ENCODE results near the gene MYRF.

The MYRF gene

DNA sequence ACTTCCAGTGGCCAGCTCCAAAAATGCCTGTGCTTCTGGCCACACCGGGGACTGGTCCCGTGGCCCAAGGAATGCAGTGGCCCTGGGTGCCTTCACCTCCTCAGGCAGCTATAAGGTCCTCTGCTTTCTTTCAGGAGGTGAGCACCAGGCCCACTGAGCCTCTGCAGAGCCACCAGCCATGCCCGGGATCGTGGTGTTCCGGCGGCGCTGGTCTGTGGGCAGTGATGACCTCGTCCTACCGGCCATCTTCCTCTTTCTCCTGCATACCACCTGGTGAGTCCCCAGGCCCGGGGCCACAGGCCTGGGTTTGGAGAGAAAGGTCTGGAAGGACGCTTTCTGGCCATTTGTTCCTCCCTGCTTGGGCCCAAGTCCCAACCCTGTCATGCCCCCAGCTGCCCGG is 32.5 kb upstream of the MYRF start:
- no peak for DNase-seq

GRCh38 chr11:61720597-61720996 is 31.8 kb upstream of the MYRF start:
- no peak for DNase-seq

GRCh38 chr11:61724437-61724836 is 28.0 kb upstream of the MYRF start:
- no peak for DNase-seq

DNA sequence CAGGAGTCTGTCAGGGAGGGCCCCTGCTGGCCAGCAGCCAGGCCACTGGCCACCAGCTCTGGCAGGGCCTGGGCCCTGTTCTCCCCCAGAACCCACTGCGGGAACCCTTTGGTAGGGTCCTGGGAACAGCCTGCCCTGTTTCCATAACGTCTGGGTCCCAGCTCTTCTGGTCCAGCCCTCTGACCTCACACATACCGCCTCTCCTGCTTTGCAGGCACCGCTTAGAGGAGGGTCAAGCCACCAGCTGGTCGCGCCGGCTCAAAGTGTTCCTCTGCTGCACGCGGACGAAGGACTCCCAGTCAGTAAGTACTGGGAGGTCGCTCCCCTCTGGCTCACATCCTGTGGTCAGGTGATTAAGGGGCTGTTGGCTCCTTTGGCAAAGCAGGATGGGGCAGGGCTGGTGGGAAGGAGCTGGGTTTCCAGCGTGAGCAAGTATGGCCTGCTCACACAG is 26.6 kb upstream of the MYRF start:
- no peak for DNase-seq

- DNase-seq: no peak
Measured at GRCh38 chr11:61726775-61727174, 25.7 kb upstream of the MYRF start.

GRCh38 chr11:61727401-61727811 is 25.0 kb upstream of the MYRF start:
- no peak for DNase-seq

DNA sequence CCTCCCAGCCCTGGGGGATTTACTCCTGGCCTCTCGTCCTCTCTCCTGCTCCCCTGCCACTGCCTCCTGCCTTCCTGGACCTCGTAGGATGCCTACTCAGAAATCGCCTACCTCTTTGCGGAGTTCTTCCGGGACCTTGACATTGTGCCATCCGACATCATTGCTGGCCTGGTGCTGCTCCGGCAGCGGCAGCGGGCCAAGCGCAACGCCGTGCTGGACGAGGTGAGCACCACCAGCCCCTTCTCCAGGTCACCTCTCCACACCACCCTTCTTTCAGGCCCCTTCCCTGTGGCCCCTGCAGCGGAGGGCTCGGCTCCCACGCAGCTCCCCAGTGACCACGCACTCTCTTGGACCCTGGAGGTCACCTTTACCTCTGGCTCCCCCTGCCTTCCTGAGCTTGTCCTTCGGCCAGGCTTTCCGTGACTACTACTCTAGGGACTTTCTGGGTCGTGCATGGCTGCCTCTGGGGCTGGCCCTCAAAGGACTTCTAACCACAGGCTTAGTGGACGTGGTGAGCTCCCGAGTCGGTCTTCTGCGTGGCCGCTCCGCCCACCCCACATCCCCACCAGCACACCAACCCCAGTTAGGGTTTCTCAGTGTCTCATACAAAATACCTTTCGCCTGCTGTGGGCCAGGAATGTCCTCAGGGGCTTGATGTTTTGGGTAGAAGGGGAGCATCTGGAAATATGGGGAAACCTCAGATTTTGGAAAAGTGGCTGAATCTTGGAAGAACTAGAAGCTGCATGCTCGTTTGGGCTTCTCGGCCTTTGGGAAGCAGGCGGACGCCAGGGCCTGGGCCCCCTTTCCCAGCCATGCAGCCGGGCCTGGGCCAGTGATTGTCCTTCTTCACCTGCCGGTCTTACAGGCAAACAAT is 24.1 kb upstream of the MYRF start:
- no peak for DNase-seq

- no peak for DNase-seq
Measured at GRCh38 chr11:61728940-61729219, 23.6 kb upstream of the MYRF start.

DNA sequence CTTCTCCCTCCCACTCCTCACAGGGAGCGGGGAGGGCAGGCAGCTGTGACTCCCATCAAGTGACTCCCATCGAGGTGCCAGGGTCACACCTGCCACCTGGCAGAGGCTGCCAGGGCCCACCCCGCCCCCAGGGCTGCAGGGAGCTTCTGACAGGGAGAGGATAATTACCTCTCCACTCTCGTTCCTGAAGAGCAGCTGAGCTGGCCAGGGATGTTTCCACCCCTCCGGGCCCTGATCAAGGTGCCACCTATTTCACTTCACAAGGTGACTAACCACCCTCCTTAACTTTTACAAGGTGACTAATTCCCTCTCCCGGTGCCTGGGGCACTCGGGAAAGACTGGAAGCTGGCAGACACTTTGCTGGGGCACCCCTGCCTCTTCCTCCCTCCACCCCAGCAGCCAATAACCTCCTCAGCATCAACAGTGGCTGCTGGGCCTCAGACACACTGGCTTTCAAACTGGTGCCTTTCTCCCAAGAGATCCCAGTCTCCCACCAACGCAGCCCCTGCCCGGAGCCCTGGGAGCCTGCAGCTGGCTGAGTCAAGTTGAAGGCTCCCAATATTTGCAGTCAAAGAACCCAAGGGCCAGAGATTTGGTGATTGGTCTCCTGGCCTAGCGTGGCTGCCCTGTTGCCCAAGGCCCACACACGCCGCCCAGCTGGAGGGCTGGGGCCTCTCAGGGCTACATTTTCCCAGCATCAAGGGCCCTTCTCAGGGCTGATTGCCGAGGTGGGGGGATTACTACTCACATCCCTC is 22.0 kb upstream of the MYRF start:
- DNase-seq: no peak

GRCh38 chr11:61731211-61731951 is 21.1 kb upstream of the MYRF start:
- DNase-seq: no peak

DNA sequence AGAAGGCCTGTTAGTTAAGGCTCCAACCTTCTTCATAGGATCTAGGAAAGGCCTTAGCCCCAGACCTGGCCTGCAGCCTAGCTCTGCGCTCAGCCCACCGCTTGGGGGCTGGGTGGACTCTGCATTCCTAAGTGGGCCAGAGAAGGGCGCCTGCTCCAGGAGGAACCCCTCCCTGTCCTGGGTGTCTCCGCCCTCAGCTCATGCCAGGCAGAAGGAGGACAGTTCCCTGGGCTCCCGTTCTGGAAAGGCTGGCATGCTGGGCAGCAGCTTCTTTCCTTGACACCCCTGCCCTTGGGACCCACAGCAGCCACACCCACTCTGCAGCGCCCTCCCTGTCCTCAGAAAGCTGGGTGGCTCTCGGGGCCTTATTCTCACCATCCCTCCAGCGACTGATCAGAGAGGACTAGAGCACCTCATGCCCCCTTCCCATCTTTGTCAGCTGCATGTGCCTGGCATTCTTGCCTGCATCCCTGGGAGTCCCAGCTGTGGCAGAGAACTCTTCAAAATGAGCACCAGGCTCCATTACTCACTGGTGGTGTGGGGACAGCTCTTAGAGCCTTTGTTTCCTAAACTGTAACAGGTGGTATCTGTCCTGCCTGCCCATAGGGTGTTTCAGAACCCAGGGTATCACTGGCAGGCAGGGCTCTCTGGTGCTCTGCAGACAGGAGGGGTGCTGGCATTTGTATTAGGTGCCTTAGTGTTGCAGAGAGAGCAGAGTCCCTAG is 20.3 kb upstream of the MYRF start:
- DNase-seq: no peak

GRCh38 chr11:61732705-61733104 is 19.7 kb upstream of the MYRF start:
- no peak for DNase-seq

GRCh38 chr11:61733120-61733978 is 19.1 kb upstream of the MYRF start:
- peak; percentile 79 to 89 for DNase-seq

DNA sequence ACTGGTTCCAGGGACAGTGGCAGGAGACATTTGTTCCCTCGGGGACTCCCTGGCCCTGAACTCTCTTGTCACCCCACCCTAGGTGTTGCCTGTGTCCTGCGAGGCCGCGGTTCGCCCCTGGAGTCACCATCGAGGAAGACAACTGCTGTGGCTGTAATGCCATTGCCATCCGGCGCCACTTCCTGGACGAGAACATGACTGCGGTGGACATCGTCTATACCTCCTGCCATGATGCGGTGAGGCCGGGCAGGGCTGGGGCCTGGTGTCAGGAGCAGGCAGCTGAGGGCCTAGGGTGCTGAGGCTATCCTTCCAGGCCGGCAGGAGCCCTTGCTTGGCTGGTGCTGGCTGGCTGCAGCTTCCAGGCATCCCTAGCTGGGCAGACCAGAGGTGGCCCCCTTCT is 17.7 kb upstream of the MYRF start:
- no peak for DNase-seq

- no peak for DNase-seq
Measured at GRCh38 chr11:61735391-61735790, 17.0 kb upstream of the MYRF start.

- DNase-seq: no peak
Measured at GRCh38 chr11:61736310-61736709, 16.1 kb upstream of the MYRF start.

DNA sequence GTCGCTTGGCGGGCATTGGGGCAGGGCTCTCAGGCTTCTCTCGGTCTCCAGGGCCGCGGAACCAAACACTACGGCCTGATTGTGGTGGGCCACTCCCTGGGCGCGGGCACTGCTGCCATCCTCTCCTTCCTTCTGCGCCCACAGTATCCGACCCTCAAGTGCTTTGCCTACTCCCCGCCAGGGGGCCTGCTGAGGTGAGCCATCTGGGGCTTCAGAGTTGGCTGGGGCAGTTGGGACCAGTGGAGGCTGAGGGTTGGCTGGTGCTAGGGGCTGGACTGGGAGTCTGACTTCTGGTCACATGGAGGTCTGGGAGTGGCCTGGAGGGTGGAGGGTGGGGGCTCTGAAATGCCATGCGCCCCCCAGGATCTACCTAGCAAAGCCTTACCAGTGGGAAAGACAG is 15.3 kb upstream of the MYRF start:
- DNase-seq: peak in 1 of 2 experiments; percentile 35

- DNase-seq: no peak
Measured at GRCh38 chr11:61737636-61738386, 14.6 kb upstream of the MYRF start.

DNA sequence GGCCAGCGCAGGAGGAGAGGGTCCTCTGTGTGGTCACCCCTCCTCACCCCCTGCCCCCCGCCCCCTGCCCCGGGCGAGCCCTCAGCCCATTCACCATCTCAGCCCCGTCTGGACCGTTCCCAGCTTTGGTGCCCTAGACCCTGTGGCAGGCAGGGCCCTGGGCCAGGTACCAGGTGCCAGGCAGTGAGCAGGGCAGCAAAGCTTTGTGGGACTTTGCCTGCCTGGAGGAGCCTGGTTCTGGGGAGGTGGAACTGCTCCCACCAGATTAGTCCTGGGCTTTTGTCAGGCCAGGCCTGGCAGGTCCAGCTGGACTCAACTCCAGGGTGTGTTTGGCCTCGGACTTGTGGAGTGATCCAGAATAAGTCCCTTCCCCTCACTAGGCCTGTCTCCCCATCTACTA is 13.7 kb upstream of the MYRF start:
- no peak for DNase-seq

DNA sequence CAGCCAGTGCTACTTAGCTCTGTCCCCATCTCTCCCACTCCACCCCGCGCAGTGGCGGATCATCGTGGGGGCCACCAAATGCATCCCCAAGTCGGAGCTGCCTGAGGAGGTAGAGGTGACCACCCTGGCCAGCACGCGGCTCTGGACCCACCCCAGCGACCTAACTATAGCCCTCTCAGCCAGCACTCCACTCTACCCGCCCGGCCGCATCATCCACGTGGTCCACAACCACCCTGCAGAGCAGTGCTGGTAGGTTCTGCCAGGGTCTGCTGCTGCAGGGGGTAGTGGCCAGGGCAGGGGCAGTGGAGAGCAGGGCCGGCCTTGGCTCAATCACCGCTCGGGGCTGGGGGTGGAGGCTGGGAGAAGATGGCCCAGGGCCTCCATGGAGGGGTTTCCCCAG is 13.0 kb upstream of the MYRF start:
- DNase-seq: no peak

DNA sequence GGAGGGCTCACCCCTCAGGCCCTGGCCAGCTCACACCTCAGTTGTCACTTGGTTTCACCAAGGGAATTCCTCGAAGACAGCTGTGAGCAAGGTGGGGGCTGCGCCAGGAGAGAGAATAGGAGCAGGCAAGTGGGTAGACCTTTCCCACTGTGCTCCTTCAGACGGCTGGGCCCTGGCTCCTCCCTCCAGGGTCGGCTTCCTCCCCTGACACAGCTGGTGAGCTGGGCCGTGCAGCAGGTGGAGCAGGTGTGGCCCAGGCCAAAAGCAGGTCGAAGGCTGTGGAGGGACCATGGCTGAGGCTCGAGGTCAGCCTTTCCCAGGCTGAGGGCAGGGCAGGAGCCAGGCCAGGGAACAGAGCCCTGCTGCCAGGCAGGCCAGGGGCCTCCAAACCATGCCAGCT is 12.5 kb upstream of the MYRF start:
- no peak for DNase-seq
